ENCODE results near the gene HSF4.
A peak's percentile ranks its signal among the peaks of the same experiment; 100 is the strongest.
"Not testable (repeated sequence)": the region's sequence is repeated elsewhere in the genome, so short reads cannot be mapped to it uniquely, and the experiment has no call there.

HSF4 gene, protein sequence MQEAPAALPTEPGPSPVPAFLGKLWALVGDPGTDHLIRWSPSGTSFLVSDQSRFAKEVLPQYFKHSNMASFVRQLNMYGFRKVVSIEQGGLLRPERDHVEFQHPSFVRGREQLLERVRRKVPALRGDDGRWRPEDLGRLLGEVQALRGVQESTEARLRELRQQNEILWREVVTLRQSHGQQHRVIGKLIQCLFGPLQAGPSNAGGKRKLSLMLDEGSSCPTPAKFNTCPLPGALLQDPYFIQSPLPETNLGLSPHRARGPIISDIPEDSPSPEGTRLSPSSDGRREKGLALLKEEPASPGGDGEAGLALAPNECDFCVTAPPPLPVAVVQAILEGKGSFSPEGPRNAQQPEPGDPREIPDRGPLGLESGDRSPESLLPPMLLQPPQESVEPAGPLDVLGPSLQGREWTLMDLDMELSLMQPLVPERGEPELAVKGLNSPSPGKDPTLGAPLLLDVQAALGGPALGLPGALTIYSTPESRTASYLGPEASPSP

GRCh38 chr16:67164599-67165061 lies at the start of gene HSF4:
Gene HSF4 (plus strand): TSS chr16:67164745. CDS start chr16:67164812, 67 bp downstream.
- DNase-seq (ENCODE audit: low read depth), result no peak
- peak within 1 kb of the TSS; percentile 29; the same call in 1 of the 2 replicates for H3K4me3 ChIP-seq (ENCODE audit: low read depth, low read length)
- TF ChIP-seq, protein P1, sequence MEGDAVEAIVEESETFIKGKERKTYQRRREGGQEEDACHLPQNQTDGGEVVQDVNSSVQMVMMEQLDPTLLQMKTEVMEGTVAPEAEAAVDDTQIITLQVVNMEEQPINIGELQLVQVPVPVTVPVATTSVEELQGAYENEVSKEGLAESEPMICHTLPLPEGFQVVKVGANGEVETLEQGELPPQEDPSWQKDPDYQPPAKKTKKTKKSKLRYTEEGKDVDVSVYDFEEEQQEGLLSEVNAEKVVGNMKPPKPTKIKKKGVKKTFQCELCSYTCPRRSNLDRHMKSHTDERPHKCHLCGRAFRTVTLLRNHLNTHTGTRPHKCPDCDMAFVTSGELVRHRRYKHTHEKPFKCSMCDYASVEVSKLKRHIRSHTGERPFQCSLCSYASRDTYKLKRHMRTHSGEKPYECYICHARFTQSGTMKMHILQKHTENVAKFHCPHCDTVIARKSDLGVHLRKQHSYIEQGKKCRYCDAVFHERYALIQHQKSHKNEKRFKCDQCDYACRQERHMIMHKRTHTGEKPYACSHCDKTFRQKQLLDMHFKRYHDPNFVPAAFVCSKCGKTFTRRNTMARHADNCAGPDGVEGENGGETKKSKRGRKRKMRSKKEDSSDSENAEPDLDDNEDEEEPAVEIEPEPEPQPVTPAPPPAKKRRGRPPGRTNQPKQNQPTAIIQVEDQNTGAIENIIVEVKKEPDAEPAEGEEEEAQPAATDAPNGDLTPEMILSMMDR (IDR thresholded peaks at IDR 0.05; ENCODE audit: insufficient read depth, low read depth, low read length, missing control alignments), result no peak

GRCh38 chr16:67114793-67115192 lies 49.8 kb upstream of the HSF4 start:
- H3K4me3 ChIP-seq (ENCODE audit: low read depth, low read length), result no peak overlapping the region
- no peak for DNase-seq (ENCODE audit: low read depth)
- TF ChIP-seq, protein P1 (IDR thresholded peaks at IDR 0.05; ENCODE audit: insufficient read depth, low read depth, low read length, missing control alignments), result no peak

DNA sequence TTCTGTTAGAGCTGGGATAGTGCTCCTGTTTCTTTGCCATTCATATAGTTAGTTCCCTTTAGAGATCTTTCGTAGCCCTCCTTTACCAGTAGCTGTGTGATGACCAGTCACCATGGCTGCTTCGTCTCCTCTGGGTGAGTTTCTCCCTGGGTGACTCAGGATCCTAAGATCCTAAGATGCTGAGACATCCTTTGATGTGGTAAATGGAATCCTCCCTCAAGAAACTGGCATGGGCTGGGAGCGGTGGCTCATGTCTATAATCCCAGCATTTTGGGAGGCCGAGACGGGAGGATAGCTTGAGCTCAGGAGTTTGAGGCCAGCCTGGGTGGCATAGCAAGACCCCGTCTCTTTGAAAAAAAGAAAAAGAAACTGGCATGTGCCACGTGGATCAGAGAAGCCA lies 48.9 kb upstream of the HSF4 start:
- H3K4me3 ChIP-seq (ENCODE audit: low read depth, low read length), result no peak overlapping the region
- no peak for DNase-seq (ENCODE audit: low read depth)
- TF ChIP-seq, protein P1 (IDR thresholded peaks at IDR 0.05; ENCODE audit: insufficient read depth, low read depth, low read length, missing control alignments), result no peak

DNA sequence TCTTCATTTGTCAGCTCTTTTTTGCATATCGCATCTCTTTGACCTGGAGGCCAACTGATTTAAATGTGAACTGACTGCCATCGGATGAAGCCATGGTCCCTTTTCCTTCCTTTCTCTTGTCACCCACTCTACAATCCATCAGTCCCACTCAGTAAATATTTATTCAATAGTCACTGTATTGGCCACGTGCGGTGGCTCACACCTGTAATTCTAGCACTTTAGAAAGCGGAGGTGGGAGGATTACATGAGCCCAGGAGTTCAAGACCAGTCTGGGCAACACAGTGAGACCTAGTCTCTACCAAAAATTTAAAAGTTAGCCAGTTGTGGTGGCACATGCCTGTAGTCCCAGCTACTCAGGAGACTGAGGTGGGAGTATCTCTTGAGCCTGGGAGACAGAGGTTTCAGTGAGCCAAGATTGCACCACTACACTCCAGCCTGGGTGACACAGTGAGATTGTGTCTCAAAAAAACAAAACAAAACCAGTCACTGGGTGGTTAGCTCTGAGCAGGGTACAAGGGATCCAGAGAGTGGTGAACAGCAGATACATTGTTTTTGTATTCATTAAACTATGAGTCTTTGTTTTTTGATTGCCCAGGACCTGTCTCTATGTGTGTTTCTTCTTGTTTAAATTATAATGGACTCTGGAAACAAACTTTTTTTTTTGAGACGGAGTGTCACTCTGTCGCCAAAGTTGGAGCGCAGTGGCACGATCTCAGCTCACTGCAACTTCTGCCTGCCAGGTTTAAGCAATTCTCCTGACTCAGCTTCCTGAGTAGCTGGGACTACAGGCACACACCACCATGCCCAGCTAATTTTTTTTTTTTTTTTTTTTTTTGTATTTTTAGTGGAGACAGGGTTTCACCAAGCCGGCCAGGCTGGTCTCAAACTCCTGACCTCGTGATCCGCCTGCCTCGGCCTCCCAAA lies 47.9 kb upstream of the HSF4 start:
- TF ChIP-seq, protein P1 (IDR thresholded peaks at IDR 0.05; ENCODE audit: insufficient read depth, low read depth, low read length, missing control alignments), result no peak
- no peak for DNase-seq (ENCODE audit: low read depth)
- H3K4me3 ChIP-seq (ENCODE audit: low read depth, low read length), result no peak overlapping the region

DNA sequence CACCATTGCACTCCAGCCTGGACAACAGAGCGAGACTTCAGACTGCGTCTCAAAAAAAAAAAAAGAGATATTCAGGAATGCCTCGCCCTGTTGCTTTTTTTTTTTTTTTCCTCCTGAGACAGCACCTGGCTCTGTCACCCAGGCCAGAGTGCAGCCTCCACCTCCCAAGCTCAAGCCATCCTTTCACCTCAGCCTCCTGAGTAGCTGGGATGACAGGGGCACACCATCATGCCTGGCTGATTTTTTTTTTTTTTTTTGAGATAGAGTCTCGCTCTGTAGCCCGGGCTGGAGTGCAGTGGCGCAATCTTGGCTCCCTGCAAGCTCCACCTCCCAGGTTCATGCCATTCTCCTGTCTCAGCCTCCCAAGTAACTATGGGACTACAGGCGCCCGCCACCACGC lies 46.8 kb upstream of the HSF4 start:
- H3K4me3 ChIP-seq (ENCODE audit: low read depth, low read length), result no peak overlapping the region
- no peak for DNase-seq (ENCODE audit: low read depth)
- TF ChIP-seq, protein P1 (IDR thresholded peaks at IDR 0.05; ENCODE audit: insufficient read depth, low read depth, low read length, missing control alignments), result no peak

DNA sequence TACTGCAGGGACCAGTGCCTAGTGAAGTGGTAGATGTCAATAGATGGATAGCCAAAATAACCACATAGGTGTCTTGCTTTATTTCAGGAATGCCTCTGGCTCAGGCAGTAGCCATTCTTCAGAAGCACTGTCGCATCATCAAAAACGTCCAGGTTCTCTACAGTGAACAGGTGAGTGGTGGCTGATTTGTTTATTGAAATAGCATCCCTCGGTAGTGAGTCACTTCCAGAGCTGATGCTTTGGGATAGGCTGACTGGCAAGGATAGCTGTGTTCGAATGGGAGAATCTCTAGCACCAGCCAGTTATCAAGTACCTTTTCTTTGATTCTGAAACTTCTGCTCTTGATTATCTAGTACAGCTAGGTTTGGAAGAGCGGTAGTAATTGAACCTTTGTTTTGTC lies 44.5 kb upstream of the HSF4 start:
- H3K4me3 ChIP-seq (ENCODE audit: low read depth, low read length), result no peak overlapping the region
- TF ChIP-seq, protein P1 (IDR thresholded peaks at IDR 0.05; ENCODE audit: insufficient read depth, low read depth, low read length, missing control alignments), result no peak
- DNase-seq (ENCODE audit: low read depth), result no peak

GRCh38 chr16:67122799-67123198 lies 41.7 kb upstream of the HSF4 start:
- H3K4me3 ChIP-seq (ENCODE audit: low read depth, low read length); DNase-seq (ENCODE audit: low read depth): not testable (repeated sequence)
